Measurements from ENCODE around the gene GIMAP1.
"Not testable (repeated sequence)": the region's sequence is repeated elsewhere in the genome, so short reads cannot be mapped to it uniquely, and the experiment has no call there.

GRCh38 chr7:150671798-150672585 is 44.4 kb upstream of the GIMAP1 start:
- TF ChIP-seq POLR2AphosphoS5 (IDR thresholded peaks at IDR 0.05; ENCODE audit: low read depth, low read length); POLR2A (IDR thresholded peaks at IDR 0.05; ENCODE audit: low read depth, low read length); TAF1 (IDR thresholded peaks at IDR 0.05; ENCODE audit: borderline replicate concordance, low read depth, low read length): not testable (repeated sequence)

All from GM12892 (cell line).